GM21515 (cell line): ENCODE measurements around the gene OXT.
"Not testable (repeated sequence)": the region's sequence is repeated elsewhere in the genome, so short reads cannot be mapped to it uniquely, and the experiment has no call there.

ENCODE experiments used
- ATAC-seq: cut with Tn5 transposase; IDR thresholded peaks from one replicate; pipeline ENCODE4 v1.9.1; 2021; ENCODE audit not compliant: unreplicated experiment

OXT gene

GRCh38 chr20:3071610-3072529, at the start of gene OXT:
Gene OXT (plus strand): TSS chr20:3071620. CDS start chr20:3071656, 36 bp downstream.
- no peak for ATAC-seq

DNA sequence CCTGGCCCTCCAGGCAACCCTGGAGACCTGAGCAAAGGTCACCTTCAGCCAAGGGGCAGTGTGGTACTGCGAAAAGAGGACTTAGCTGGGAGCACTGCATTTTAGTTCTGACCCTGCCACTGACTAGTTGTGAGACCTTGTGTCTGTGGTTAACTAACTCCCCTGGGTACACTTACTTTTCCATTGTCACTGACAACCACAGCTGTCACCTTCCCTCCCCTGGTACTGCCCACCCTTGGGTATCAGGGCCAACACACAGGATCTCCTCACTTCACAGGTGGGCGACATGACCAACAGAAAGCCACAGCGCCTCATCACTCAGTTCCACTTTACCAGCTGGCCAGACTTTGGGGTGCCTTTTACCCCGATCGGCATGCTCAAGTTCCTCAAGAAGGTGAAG, 49.6 kb upstream of the OXT start:
- no peak for ATAC-seq

GRCh38 chr20:3022559-3023490, 48.6 kb upstream of the OXT start:
- not testable (repeated sequence) for ATAC-seq

GRCh38 chr20:3027987-3028386, 43.4 kb upstream of the OXT start:
- no peak for ATAC-seq

GRCh38 chr20:3031524-3032147, 39.8 kb upstream of the OXT start:
- no peak for ATAC-seq

GRCh38 chr20:3032624-3033023, 38.8 kb upstream of the OXT start:
- no peak for ATAC-seq

- no peak for ATAC-seq
These were observed 33.8 kb upstream of the OXT start for GRCh38 chr20:3037654-3038053.

GRCh38 chr20:3038454-3038853, 33.0 kb upstream of the OXT start:
- no peak for ATAC-seq

DNA sequence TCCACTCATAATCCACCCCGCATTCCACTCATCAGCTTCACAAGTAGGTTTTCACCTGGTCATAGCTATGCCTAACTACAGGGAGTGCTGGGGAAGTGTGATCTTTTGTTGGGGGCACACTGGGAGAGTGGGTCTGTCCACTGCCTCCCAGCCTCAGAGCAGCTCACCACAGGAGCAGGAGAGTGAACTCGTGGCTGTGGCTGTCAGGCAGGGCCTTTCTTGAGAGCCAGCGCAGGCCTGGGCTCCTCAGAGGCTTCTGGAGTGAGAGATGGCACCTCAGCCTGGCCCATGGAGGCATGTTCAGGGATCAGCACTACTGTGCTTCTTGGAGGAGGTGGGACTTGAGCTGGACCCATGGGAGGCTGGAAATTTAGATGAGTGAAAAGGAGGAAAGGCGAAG, 32.0 kb upstream of the OXT start:
- ATAC-seq: no peak

GRCh38 chr20:3040086-3040485, 31.3 kb upstream of the OXT start:
- no peak for ATAC-seq

DNA sequence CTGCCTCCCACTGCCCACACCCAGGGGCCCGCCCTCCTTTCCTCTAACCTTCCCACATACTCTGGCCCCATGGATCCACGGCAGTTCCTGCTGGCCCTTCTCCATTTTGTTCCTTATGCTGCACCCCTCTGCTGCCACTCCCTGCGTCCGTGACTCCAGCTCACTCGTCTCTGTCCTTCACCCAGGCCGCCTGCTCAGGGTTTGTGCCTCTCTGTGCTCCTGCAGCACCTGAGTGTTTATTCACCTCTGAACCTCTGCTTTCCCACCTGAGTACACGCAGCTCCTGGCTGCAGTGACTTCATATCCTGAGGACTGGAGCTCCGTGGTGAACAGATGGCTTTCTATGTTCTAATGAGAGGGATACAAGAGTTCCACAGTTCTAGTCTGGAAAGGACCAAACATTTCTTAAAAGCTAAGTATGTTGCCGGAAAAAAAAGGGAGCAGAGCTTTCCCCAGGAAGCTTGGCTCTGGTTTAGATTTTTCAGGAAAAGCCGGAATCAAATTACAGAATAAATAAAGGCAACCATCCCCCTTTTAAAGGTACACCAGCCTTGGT, 29.5 kb upstream of the OXT start:
- no peak for ATAC-seq

- ATAC-seq: no peak
These were observed 28.8 kb upstream of the OXT start for GRCh38 chr20:3042625-3043024.

DNA sequence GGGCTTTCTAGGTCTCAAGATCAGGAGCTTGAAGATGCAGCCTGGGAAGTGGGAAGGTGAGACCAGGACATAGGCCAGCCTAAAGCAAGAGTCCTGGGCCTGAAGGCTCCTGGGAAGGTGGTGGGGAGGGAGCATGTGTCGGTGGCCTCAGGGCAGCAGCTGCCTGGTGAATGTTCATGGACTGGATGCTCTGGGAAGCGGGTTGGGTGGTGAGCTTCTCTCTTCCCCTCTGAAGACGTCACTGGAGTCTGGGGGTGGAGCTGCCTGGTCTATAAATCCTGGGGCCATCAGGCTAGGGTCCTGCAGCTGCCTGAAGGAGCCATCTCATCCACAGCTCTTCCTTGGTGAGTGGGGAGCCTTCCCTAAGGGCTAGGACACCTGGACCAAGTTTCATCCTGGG, 28.1 kb upstream of the OXT start, which contains the start of gene GNRH2:
Gene GNRH2, plus strand, starts transcription at position 301 of the 400 bp plus-strand sequence. CDS start 793 bp downstream, outside the sequence.
- no peak for ATAC-seq

- ATAC-seq: no peak
These were observed 27.0 kb upstream of the OXT start for GRCh38 chr20:3044336-3044965.

DNA sequence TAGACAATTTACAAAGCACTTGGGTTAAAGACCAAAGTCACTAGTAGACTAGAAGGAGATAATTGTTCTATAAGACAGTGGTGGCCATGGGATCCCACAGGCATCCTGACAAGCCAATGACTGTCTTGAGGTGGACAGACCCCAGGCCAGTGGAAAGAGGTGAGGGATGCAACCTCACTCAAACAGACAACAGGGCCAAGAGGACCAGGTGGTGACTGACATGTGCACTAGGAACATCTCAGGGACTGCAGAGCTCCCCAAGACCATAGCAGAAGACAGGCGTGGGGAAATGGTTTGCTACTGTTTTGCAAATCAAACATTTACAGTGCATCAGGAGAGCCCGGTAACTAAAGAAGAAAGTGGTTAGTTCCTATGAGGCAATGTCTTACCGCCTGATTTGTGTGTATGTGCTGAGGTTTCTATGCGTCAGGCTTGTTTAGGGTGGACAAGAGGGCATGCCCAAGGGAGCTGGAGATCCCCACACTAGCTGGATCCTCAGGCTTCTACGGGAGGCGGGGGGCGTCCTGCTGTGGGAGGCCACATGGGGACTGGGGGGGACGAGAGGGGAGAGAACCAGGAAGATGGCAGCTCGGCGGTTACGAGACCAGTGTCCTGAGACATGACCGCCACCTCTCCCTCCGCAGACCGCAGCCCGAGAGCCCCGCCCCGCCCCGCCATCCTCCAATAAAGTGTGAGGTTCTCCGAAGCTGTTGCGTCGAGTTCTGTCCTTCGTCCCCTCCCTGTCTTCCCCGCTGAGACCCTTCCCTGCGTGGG, 26.2 kb upstream of the OXT start:
- peak; percentile 44 for ATAC-seq

DNA sequence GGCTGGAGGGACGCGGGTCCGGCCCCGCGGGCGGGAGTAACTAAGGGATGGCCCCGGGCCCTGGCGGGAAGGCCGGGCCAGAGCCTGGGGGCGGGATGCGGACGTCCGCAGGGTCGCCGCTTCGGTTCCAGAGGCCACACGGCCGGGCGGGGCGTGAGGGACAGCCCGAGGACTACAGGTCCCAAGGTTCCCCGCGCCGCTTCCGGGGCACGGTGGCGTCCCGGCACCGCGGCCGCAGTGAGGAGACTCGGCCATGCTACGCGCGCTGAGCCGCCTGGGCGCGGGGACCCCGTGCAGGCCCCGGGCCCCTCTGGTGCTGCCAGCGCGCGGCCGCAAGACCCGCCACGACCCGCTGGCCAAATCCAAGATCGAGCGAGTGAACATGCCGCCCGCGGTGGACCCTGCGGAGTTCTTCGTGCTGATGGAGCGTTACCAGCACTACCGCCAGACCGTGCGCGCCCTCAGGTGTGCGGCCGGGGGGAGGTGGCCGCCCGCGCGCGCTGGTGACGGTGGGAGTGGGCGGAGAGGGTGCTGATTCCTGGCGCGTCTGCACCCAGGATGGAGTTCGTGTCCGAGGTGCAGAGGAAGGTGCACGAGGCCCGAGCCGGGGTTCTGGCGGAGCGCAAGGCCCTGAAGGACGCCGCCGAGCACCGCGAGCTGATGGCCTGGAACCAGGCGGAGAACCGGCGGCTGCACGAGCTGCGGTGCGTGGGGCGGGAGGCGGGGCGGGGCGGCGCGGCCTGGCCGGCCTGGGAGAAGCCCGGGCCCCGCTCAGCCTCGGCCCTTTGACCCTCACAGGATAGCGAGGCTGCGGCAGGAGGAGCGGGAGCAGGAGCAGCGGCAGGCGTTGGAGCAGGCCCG, 25.4 kb upstream of the OXT start, which contains the start of gene MRPS26:
Gene MRPS26, plus strand, starts transcription at position 237 of the 861 bp plus-strand sequence. Its CDS starts 17 bp downstream, at position 254.
- ATAC-seq: peak; percentile 86

- ATAC-seq: peak; percentile 1
These were observed 24.6 kb upstream of the OXT start for GRCh38 chr20:3046677-3047462.
